IMR-90 (cell line): ENCODE measurements around the gene DNAJC27. TPM values are rescaled to one million over a fixed set of nuclear protein-coding genes. Genes with fewer than 3 reads are reported as not detected.

Source experiments
- ATAC-seq: fragments of 200-7000 bp; cut with Tn5 transposase; 2 replicates; pipeline ENCODE4 v1.9.1; 2020; ENCODE audit warnings: low read depth, mild to moderate bottlenecking, moderate library complexity
- BruUV-seq: library from RNA; stranded (reverse); fragments of 400-500 nt; replicated peaks from 2 replicates; lab custom pipeline; 2021; lab: Mats Ljungman, UMichigan
- CTCF ChIA-PET: fragments of 300-600 bp; formaldehyde crosslinking; extraction: SDS; loops from one replicate; lab custom pipeline; 2021; ENCODE audit warnings: antibody characterized with exemption; lab: Yijun Ruan, JAX
- POLR2A ChIA-PET: fragments of 300-600 bp; sonication (Branson Sonifier 250); formaldehyde crosslinking; loops from one replicate; lab custom pipeline; 2022; ENCODE audit warnings: antibody characterized with exemption; ENCODE audit not compliant: unreplicated experiment; lab: Charles Lee
- DNase-seq: peaks from one replicate; pipeline ENCODE4 v3.0.0; 2013
- H2AFZ ChIP-seq: replicated peaks from 2 replicates; pipeline ENCODE3; 2013; ENCODE audit warnings: low read length, mild to moderate bottlenecking; ENCODE audit not compliant: poor library complexity
- H2AK5ac ChIP-seq: 2 replicates; pipeline ENCODE4 v1.6.1; 2013; ENCODE audit warnings: low read depth, low read length, inconsistent platforms
- H2AK9ac ChIP-seq: replicated peaks from 2 replicates; pipeline ENCODE3; 2013; ENCODE audit warnings: mild to moderate bottlenecking, low read depth, low read length, moderate library complexity; ENCODE audit not compliant: poor library complexity
- H2BK120ac ChIP-seq: 2 replicates; pipeline ENCODE4 v1.6.1; 2013; ENCODE audit warnings: low read depth, low read length, inconsistent platforms
- H2BK15ac ChIP-seq: 3 replicates; pipeline ENCODE4 v1.6.1; 2013; ENCODE audit warnings: low read depth, low read length, inconsistent platforms
- H2BK20ac ChIP-seq: 2 replicates; pipeline ENCODE4 v1.6.1; 2013; ENCODE audit warnings: low read depth, mild to moderate bottlenecking, inconsistent platforms, low read length, moderate library complexity
- H2BK5ac ChIP-seq: 2 replicates; pipeline ENCODE4 v1.6.1; 2013; ENCODE audit warnings: mild to moderate bottlenecking, low read depth, low read length, inconsistent platforms; ENCODE audit not compliant: poor library complexity, severe bottlenecking
- H3K14ac ChIP-seq: replicated peaks from 2 replicates; pipeline ENCODE4 v1.6.1; 2013; ENCODE audit warnings: low read depth, low read length, inconsistent platforms
- H3K18ac ChIP-seq: 2 replicates; pipeline ENCODE4 v1.6.1; 2013; ENCODE audit warnings: low read depth, low read length, control low read depth
- H3K23ac ChIP-seq: 2 replicates; pipeline ENCODE4 v1.6.1; 2013; ENCODE audit warnings: low read depth, low read length, inconsistent platforms
- H3K27ac ChIP-seq: 2 replicates; pipeline ENCODE4 v1.5.1; 2013; ENCODE audit warnings: mild to moderate bottlenecking, control low read depth, low read length; ENCODE audit not compliant: insufficient read depth
- H3K27me3 ChIP-seq: 2 replicates; pipeline ENCODE4 v1.6.1; 2013; ENCODE audit warnings: low read length; ENCODE audit not compliant: control insufficient read depth, insufficient read depth
- H3K36me3 ChIP-seq: 2 replicates; pipeline ENCODE4 v1.6.1; 2013; ENCODE audit warnings: low read length, mixed read lengths; ENCODE audit not compliant: control insufficient read depth, insufficient read depth
- H3K4ac ChIP-seq: 2 replicates; pipeline ENCODE4 v1.6.1; 2013; ENCODE audit warnings: low read depth, low read length, inconsistent platforms
- H3K4me1 ChIP-seq: 2 replicates; pipeline ENCODE4 v1.6.1; 2013; ENCODE audit warnings: low read length, mixed read lengths; ENCODE audit not compliant: control insufficient read depth, insufficient read depth
- H3K4me2 ChIP-seq: 2 replicates; pipeline ENCODE4 v1.6.1; 2013; ENCODE audit warnings: low read depth, mild to moderate bottlenecking, control low read depth, low read length, moderate library complexity
- H3K4me3 ChIP-seq: 2 replicates; pipeline ENCODE4 v1.5.1; 2013; ENCODE audit warnings: low read depth, mild to moderate bottlenecking, control low read depth, low read length, moderate library complexity; ENCODE audit not compliant: insufficient read depth
- H3K56ac ChIP-seq: 2 replicates; pipeline ENCODE4 v1.6.1; 2013; ENCODE audit warnings: low read length, inconsistent platforms; ENCODE audit not compliant: insufficient read depth; ENCODE audit errors: extremely low read depth
- H3K79me1 ChIP-seq, 2 experiments: 2 replicates each; pipeline ENCODE4 v1.6.1; 2013; ENCODE audit warnings: low read length in 2 of 2, inconsistent platforms in 1 of 2, low read depth in 1 of 2
- H3K9ac ChIP-seq: 2 replicates; pipeline ENCODE4 v1.6.1; 2013; ENCODE audit warnings: low read depth, low read length, control low read depth
- H3K9me1 ChIP-seq: 2 replicates; pipeline ENCODE4 v1.6.1; 2013; ENCODE audit warnings: low read length, inconsistent platforms; ENCODE audit not compliant: insufficient read depth
- H3K9me3 ChIP-seq: 2 replicates; pipeline ENCODE4 v1.6.1; 2013; ENCODE audit warnings: low read length; ENCODE audit not compliant: control insufficient read depth, insufficient read depth
- H4K20me1 ChIP-seq: 2 replicates; pipeline ENCODE4 v1.6.1; 2013; ENCODE audit warnings: low read length, inconsistent platforms; ENCODE audit not compliant: insufficient read depth
- H4K5ac ChIP-seq: 2 replicates; pipeline ENCODE4 v1.6.1; 2013; ENCODE audit warnings: mild to moderate bottlenecking, low read depth, low read length, control low read depth
- H4K8ac ChIP-seq, 2 experiments: 2 replicates each; pipeline ENCODE4 v1.6.1; 2013; ENCODE audit warnings: low read depth in 2 of 2, low read length in 2 of 2, control low read depth in 1 of 2, inconsistent platforms in 1 of 2
- H4K91ac ChIP-seq: 2 replicates; pipeline ENCODE4 v1.6.1; 2013; ENCODE audit warnings: low read depth, low read length, inconsistent platforms; ENCODE audit not compliant: insufficient read depth
- BHLHE40 ChIP-seq: fragments of 150-350 bp; IDR thresholded peaks from 2 replicates; pipeline ENCODE4 v1.6.1; 2016; ENCODE audit warnings: mild to moderate bottlenecking, low read depth, low read length
- CHD1 ChIP-seq: IDR thresholded peaks from 2 replicates; pipeline ENCODE4 v1.6.1; 2012; ENCODE audit warnings: low read depth, low read length, improper control_type of control experiment
- CTCF ChIP-seq: conservative IDR thresholded peaks from 2 replicates; pipeline ENCODE4 v1.5.1; 2012; ENCODE audit warnings: mild to moderate bottlenecking, low read depth, low read length, improper control_type of control experiment
- FOS ChIP-seq: fragments of 150-350 bp; IDR thresholded peaks from 2 replicates; pipeline ENCODE4 v1.6.1; 2016; ENCODE audit warnings: low read depth, low read length
- MAZ ChIP-seq: IDR thresholded peaks from 2 replicates; pipeline ENCODE4 v1.6.1; 2012; ENCODE audit warnings: low read depth, mild to moderate bottlenecking, low read length, improper control_type of control experiment, moderate library complexity, borderline replicate concordance
- MXI1 ChIP-seq: IDR thresholded peaks from 2 replicates; pipeline ENCODE4 v1.6.1; 2012; ENCODE audit warnings: low read depth, mild to moderate bottlenecking, low read length, moderate library complexity, borderline replicate concordance
- NFE2L2 ChIP-seq: fragments of 150-350 bp; IDR thresholded peaks from 2 replicates; pipeline ENCODE4 v1.6.1; 2016; ENCODE audit warnings: low read depth, mild to moderate bottlenecking, low read length
- POLR2A ChIP-seq: IDR thresholded peaks from 2 replicates; pipeline ENCODE4 v1.6.1; 2012; ENCODE audit warnings: mild to moderate bottlenecking, low read depth, low read length
- RFX5 ChIP-seq: IDR thresholded peaks from 2 replicates; pipeline ENCODE4 v1.8.0; 2012; ENCODE audit warnings: low read depth, mild to moderate bottlenecking, low read length, moderate library complexity
- USF2 ChIP-seq: fragments of 150-350 bp; IDR thresholded peaks from 2 replicates; pipeline ENCODE4 v1.6.1; 2017; ENCODE audit warnings: mild to moderate bottlenecking, antibody characterized with exemption, low read length, low read depth
- WGBS, 2 experiments: methylation state at CpG; one replicate each; pipeline versions ENCODE4 v1.1.5 to v1.1.7; 2013; ENCODE audit warnings: missing lambda C conversion rate in 2 of 2; ENCODE audit not compliant: insufficient read length in 1 of 2; ENCODE audit errors: extremely low coverage in 2 of 2; 5-methylcytosine and 5-hydroxymethylcytosine counted together
- dilution Hi-C: fragments of 300-500 bp; cut with HindIII; formaldehyde crosslinking; loops from one replicate; pipeline ENCODE4 v1.14.3; 2018; ENCODE audit warnings: low sequenced_read_pairs; ENCODE audit not compliant: unreplicated experiment
- in situ Hi-C: fragments of 300-500 bp; cut with MboI; formaldehyde crosslinking; loops from 3 replicates; pipeline ENCODE4 v1.14.3; 2019; ENCODE audit warnings: low sequenced_read_pairs, inconsistent platforms, mixed read lengths
- intact Hi-C: fragments of 100-400 bp; cut with micrococcal nuclease; formaldehyde crosslinking; loops from 2 replicates; pipeline ENCODE4 v1.10.0; 2022
- polyA plus RNA-seq, 3 experiments: library from polyadenylated mRNA; depleted of rRNA; stranded (reverse); fragments of >200 nt; gene quantifications; 2 replicates each; pipeline ENCODE4 v1.2.3, GENCODE V29; 2012; ENCODE audit warnings: low replicate concordance in 1 of 3
- total RNA-seq: library from RNA; depleted of rRNA; stranded (reverse); fragments of >200 nt; gene quantifications from 2 replicates; pipeline ENCODE4 v1.2.3, GENCODE V29; 2012

DNAJC27 gene
- total and polyA plus RNA-seq, 2 of the 4 experiments (the other 2 are of a cell fraction), result 1.6 to 2.0 TPM

- dilution Hi-C loops, result no loop called here
- H3K56ac ChIP-seq, result no peak overlapping the region
These were observed 68.3 kb downstream of the DNAJC27 start for GRCh38 chr2:24903161-24904103.

More at GRCh38 chr2:24903161-24904103, 68.3 kb downstream of the DNAJC27 start:
- Histone ChIP-seq H3K4me2 (no peak overlapping the region), H3K4me3 (no peak overlapping the region), H3K14ac (no peak overlapping the region), H3K18ac (no peak overlapping the region), H3K4me1 (no peaks in the 10 kb centered on the region), H2BK120ac (no peak overlapping the region), H3K27me3 (no peaks in the 10 kb centered on the region), H3K36me3 (peaks cover 6% of the 10 kb centered on the region), H4K8ac (no peak overlapping the region), H2BK15ac (no peak overlapping the region), H4K20me1 (no peaks in the 10 kb centered on the region), H2AK5ac (no peak overlapping the region), H3K9me1 (0 out of 2 replicates have a peak, but pooled peaks cover 2% of the 10 kb centered on the region), H2AK9ac (no peak overlapping the region), H4K5ac (no peak overlapping the region), H3K79me1 (peaks cover 2 to 21% of the 10 kb centered on the region in 2 experiments; a peak in 3 of 4 replicates), H3K23ac (no peak overlapping the region), H3K9ac (no peak overlapping the region), H3K4ac (no peak overlapping the region), H3K27ac (no peak overlapping the region), H3K9me3 (no peaks in the 10 kb centered on the region), H2BK5ac (no peak overlapping the region), H2BK20ac (no peak overlapping the region), H4K91ac (no peak overlapping the region), H2AFZ (no peak overlapping the region)
- no peak for TF ChIP-seq BHLHE40
- TF ChIP-seq POLR2A, result no peak
- TF ChIP-seq CHD1, result no peak
- TF ChIP-seq FOS, result no peak
- TF ChIP-seq USF2, result no peak
- TF ChIP-seq RFX5, result no peak
- TF ChIP-seq MXI1, result no peak
- TF ChIP-seq MAZ, result no peak
- TF ChIP-seq NFE2L2, result no peak
- no peak for TF ChIP-seq CTCF
- POLR2A ChIA-PET, result no interaction called here
- CTCF ChIA-PET, result no interaction called here
- ATAC-seq (no peak), DNase-seq (no peak)
- WGBS, 2 experiments, result 63% methylated on average over 6 of the region's 23 CpGs; no CpG with 5 or more reads in 1 of the 2 experiments
- in situ Hi-C loops, result no loop called here
- intact Hi-C loops, result no loop called here
- no TSS peak for BruUV-seq
